ENCODE results near the gene PIGL.
"Not testable (repeated sequence)": the region's sequence is repeated elsewhere in the genome, so short reads cannot be mapped to it uniquely, and the experiment has no call there.

Gene PIGL

GRCh38 chr17:16212793-16213192 is 4.2 kb upstream of the PIGL start:
- ATAC-seq = no peak
- no peaks in the 10 kb centered on the region for H3K9me3 Mint-ChIP-seq
- no peaks in the 10 kb centered on the region for H3K27me3 Mint-ChIP-seq
- no peaks in the 10 kb centered on the region for H3K36me3 Mint-ChIP-seq
- H3K4me1 Mint-ChIP-seq = peaks cover 56% of the 10 kb centered on the region
- H3K4me3 Mint-ChIP-seq = no peak overlapping the region
- no peak overlapping the region for H3K27ac Mint-ChIP-seq

GRCh38 chr17:16214190-16215001 is 2.6 kb upstream of the PIGL start:
- H3K4me1 Mint-ChIP-seq = peaks cover 49% of the 10 kb centered on the region
- no peak for ATAC-seq

GRCh38 chr17:16215002-16215272 is 2.1 kb upstream of the PIGL start:
- no peaks in the 10 kb centered on the region for H3K9me3 Mint-ChIP-seq
- peak overlapping the region; percentile 98 for H3K4me3 Mint-ChIP-seq
- H3K36me3 Mint-ChIP-seq = no peaks in the 10 kb centered on the region
- H3K4me1 Mint-ChIP-seq = peaks cover 49% of the 10 kb centered on the region
- peak; percentile 77 for ATAC-seq
- H3K27me3 Mint-ChIP-seq = no peaks in the 10 kb centered on the region
- H3K27ac Mint-ChIP-seq = peak overlapping the region; percentile 94

More at GRCh38 chr17:16214190-16215001, 2.6 kb upstream of the PIGL start:
- H3K4me3 Mint-ChIP-seq = peak overlapping the region; percentile 98
- peak overlapping the region; percentile 94 for H3K27ac Mint-ChIP-seq
- no peaks in the 10 kb centered on the region for H3K27me3 Mint-ChIP-seq
- no peaks in the 10 kb centered on the region for H3K9me3 Mint-ChIP-seq
- no peaks in the 10 kb centered on the region for H3K36me3 Mint-ChIP-seq

- Mint-ChIP-seq H3K36me3 (no peaks in the 10 kb centered on the region), H3K4me1 (peaks cover 49% of the 10 kb centered on the region), H3K9me3 (no peaks in the 10 kb centered on the region), H3K27ac (peak within 1 kb of the TSS; percentile 94), H3K4me3 (peak within 1 kb of the TSS; percentile 98), H3K27me3 (no peaks in the 10 kb centered on the region)
- ATAC-seq = peak; percentile 91
Observed at GRCh38 chr17:16215273-16215964, 1.6 kb upstream of the PIGL start, which contains the start of gene NCOR1. NCOR1 (minus strand) TSS chr17:16215534; CDS start chr17:16194569, 20,965 bp downstream.

GRCh38 chr17:16215965-16216316 is 1.1 kb upstream of the PIGL start:
- H3K27ac Mint-ChIP-seq = peak overlapping the region; percentile 94
- H3K36me3 Mint-ChIP-seq = no peaks in the 10 kb centered on the region
- no peaks in the 10 kb centered on the region for H3K9me3 Mint-ChIP-seq
- H3K4me1 Mint-ChIP-seq = peaks cover 49% of the 10 kb centered on the region
- H3K4me3 Mint-ChIP-seq = peak overlapping the region; percentile 98
- no peaks in the 10 kb centered on the region for H3K27me3 Mint-ChIP-seq
- ATAC-seq = peak; percentile 24

- H3K36me3 Mint-ChIP-seq, ATAC-seq, H3K9me3 Mint-ChIP-seq, H3K27me3 Mint-ChIP-seq: not testable (repeated sequence)
- Mint-ChIP-seq H3K27ac (peak overlapping the region; percentile 94), H3K4me1 (peaks cover 49% of the 10 kb centered on the region), H3K4me3 (peak overlapping the region; percentile 98)
Observed at GRCh38 chr17:16216341-16217001, 539 bp upstream of the PIGL start.

- peaks cover 7% of the 10 kb centered on the region for H3K36me3 Mint-ChIP-seq
Observed at GRCh38 chr17:16222406-16222805, 5.4 kb downstream of the PIGL start.

GRCh38 chr17:16229912-16230561 is 13.0 kb downstream of the PIGL start:
- peaks cover 33% of the 10 kb centered on the region for H3K36me3 Mint-ChIP-seq
- not testable (repeated sequence) for H3K9me3 Mint-ChIP-seq, H3K27ac Mint-ChIP-seq, H3K4me3 Mint-ChIP-seq, ATAC-seq, H3K27me3 Mint-ChIP-seq
- peaks cover 13% of the 10 kb centered on the region for H3K4me1 Mint-ChIP-seq

More at GRCh38 chr17:16222406-16222805, 5.4 kb downstream of the PIGL start:
- Mint-ChIP-seq H3K9me3 (no peaks in the 10 kb centered on the region), H3K4me3 (no peak overlapping the region), H3K27ac (no peak overlapping the region), H3K4me1 (peaks cover 13% of the 10 kb centered on the region), H3K27me3 (no peaks in the 10 kb centered on the region)
- ATAC-seq = no peak

- H3K27me3 Mint-ChIP-seq = no peaks in the 10 kb centered on the region
- H3K4me3 Mint-ChIP-seq = no peak overlapping the region
- H3K4me1 Mint-ChIP-seq = peaks cover 13% of the 10 kb centered on the region
- H3K27ac Mint-ChIP-seq = no peak overlapping the region
- no peak for ATAC-seq
- peaks cover 51% of the 10 kb centered on the region for H3K36me3 Mint-ChIP-seq
- no peaks in the 10 kb centered on the region for H3K9me3 Mint-ChIP-seq
Observed at GRCh38 chr17:16232391-16232790, 15.4 kb downstream of the PIGL start.

- no peak overlapping the region for H3K27ac Mint-ChIP-seq
- H3K4me1 Mint-ChIP-seq = peaks cover 17% of the 10 kb centered on the region
- no peaks in the 10 kb centered on the region for H3K9me3 Mint-ChIP-seq
- peaks cover 27% of the 10 kb centered on the region for H3K36me3 Mint-ChIP-seq
- no peak overlapping the region for H3K4me3 Mint-ChIP-seq
- no peak for ATAC-seq
- no peaks in the 10 kb centered on the region for H3K27me3 Mint-ChIP-seq
Observed at GRCh38 chr17:16239931-16240330, 22.9 kb downstream of the PIGL start.

- no peaks in the 10 kb centered on the region for H3K9me3 Mint-ChIP-seq
- peaks cover 11% of the 10 kb centered on the region for H3K36me3 Mint-ChIP-seq
- no peak overlapping the region for H3K27ac Mint-ChIP-seq
- no peak for ATAC-seq
- peaks cover 17% of the 10 kb centered on the region for H3K4me1 Mint-ChIP-seq
- no peak overlapping the region for H3K4me3 Mint-ChIP-seq
- no peaks in the 10 kb centered on the region for H3K27me3 Mint-ChIP-seq
Observed at GRCh38 chr17:16241906-16242399, 24.9 kb downstream of the PIGL start.

- Mint-ChIP-seq H3K27ac (peak overlapping the region; percentile 41), H3K4me1 (peaks cover 17% of the 10 kb centered on the region), H3K9me3 (no peaks in the 10 kb centered on the region), H3K36me3 (peaks cover 17% of the 10 kb centered on the region), H3K27me3 (no peaks in the 10 kb centered on the region), H3K4me3 (no peak overlapping the region)
- ATAC-seq = no peak
Observed at GRCh38 chr17:16243385-16243784, 26.4 kb downstream of the PIGL start.

- H3K27ac Mint-ChIP-seq = peak overlapping the region; percentile 41
- H3K9me3 Mint-ChIP-seq = no peaks in the 10 kb centered on the region
- no peak for ATAC-seq
- H3K27me3 Mint-ChIP-seq = no peaks in the 10 kb centered on the region
- H3K4me1 Mint-ChIP-seq = peaks cover 17% of the 10 kb centered on the region
- H3K4me3 Mint-ChIP-seq = no peak overlapping the region
- H3K36me3 Mint-ChIP-seq = peaks cover 22% of the 10 kb centered on the region
Observed at GRCh38 chr17:16243801-16244567, 27.0 kb downstream of the PIGL start.

- no peak for ATAC-seq
- Mint-ChIP-seq H3K9me3 (no peaks in the 10 kb centered on the region), H3K4me1 (peaks cover 10% of the 10 kb centered on the region), H3K27me3 (no peaks in the 10 kb centered on the region), H3K36me3 (peaks cover 21% of the 10 kb centered on the region), H3K27ac (no peak overlapping the region), H3K4me3 (no peak overlapping the region)
Observed at GRCh38 chr17:16247586-16247984, 30.6 kb downstream of the PIGL start.

Measured in stimulated activated memory B cell treated with anti-CD40 and anti-IgM and Interleukin-4, amounts not matched to agents 10 μg/mL and 1 μg/mL and 100 μg/mL, for 72 hours (primary cell).